ENCODE results near the gene CYP3A5. TPM values are rescaled to one million over a fixed set of nuclear protein-coding genes. Genes with fewer than 3 reads are reported as not detected.

Gene CYP3A5
- total and polyA plus RNA-seq, 2 of the 13 experiments (the other 11 are each of a cell fraction or from before 2014, with no cell fraction given): 5.7 to 9.3 TPM

- TF ChIP-seq CSRNP2 (CRISPR knock-in tag; conservative IDR thresholded peaks at IDR 0.05; ENCODE audit: low read depth): no peak
- 0 out of 2 replicates have a peak, but pooled peaks have one; percentile 55 for TF ChIP-seq MAFG (CRISPR knock-in tag; IDR thresholded peaks at IDR 0.05)
- TF ChIP-seq HOXA5 (CRISPR knock-in tag; IDR thresholded peaks at IDR 0.05): 0 out of 2 replicates have a peak, but pooled peaks have one; percentile 30
- no peak for TF ChIP-seq GMEB2 (CRISPR knock-in tag; IDR thresholded peaks at IDR 0.05; ENCODE audit: low read depth)
- peak; percentile 58; the same call in 1 of the 2 replicates for TF ChIP-seq MIXL1 (CRISPR knock-in tag; IDR thresholded peaks at IDR 0.05)
Measured at GRCh38 chr7:99631295-99632109, 48.3 kb downstream of the CYP3A5 start (continued).

- ChIA-PET POLR2A (interaction anchor here (1.3 to 3.7 kb wide), 3 partner anchors 13 to 129 kb away, joined by 3 to 35 read pairs (median 16); partner anchors contain the start of gene ZSCAN25), CTCF (ENCODE audit: low intra/inter-chr PET ratio, low total read pairs) (no interaction called here)
- no peak for TF ChIP-seq ZKSCAN8 (CRISPR knock-in tag; IDR thresholded peaks at IDR 0.05; ENCODE audit: borderline replicate concordance)
- no peak for TF ChIP-seq ATF5 (CRISPR knock-in tag; IDR thresholded peaks at IDR 0.05; ENCODE audit: low read depth)
- TF ChIP-seq AGO2 (optimal IDR thresholded peaks at IDR 0.05; ENCODE audit: low read depth, low read length): peak; percentile 37
- no peak for TF ChIP-seq ZNF879 (CRISPR knock-in tag; IDR thresholded peaks at IDR 0.05)
- TF ChIP-seq NFE2L1 (CRISPR knock-in tag; IDR thresholded peaks at IDR 0.05; ENCODE audit: borderline replicate concordance): no peak
- no peak for TF ChIP-seq ZNF232 (CRISPR knock-in tag; IDR thresholded peaks at IDR 0.05; ENCODE audit: borderline replicate concordance)
- no peak for TF ChIP-seq ZNF282 (IDR thresholded peaks at IDR 0.05; ENCODE audit: partially characterized antibody)
- no peak for TF ChIP-seq TCF7 (IDR thresholded peaks at IDR 0.05; ENCODE audit: low read depth)
- no peak for TF ChIP-seq ATF7-NPFF (CRISPR knock-in tag; IDR thresholded peaks at IDR 0.05; ENCODE audit: low read depth)
- TF ChIP-seq RBFOX2 (IDR thresholded peaks at IDR 0.05; ENCODE audit: low read depth, low read length): peak; percentile 36; the same call in 1 of the 2 replicates
- no peak for TF ChIP-seq MIXL1 (CRISPR knock-in tag; IDR thresholded peaks at IDR 0.05)
- TF ChIP-seq ZBTB37 (CRISPR knock-in tag; IDR thresholded peaks at IDR 0.05): no peak
- 100% methylated on average over 11 of the region's 20 CpGs for WGBS (ENCODE audit: low lambda C conversion rate)
- Histone ChIP-seq H3K4me2 (ENCODE audit: low read depth, low read length) (no peak overlapping the region), H3K4me1 (ENCODE audit: insufficient read depth, low read length) (peaks cover 24% of the 10 kb centered on the region), H3K4me3 (replicated peaks in 1 of 3; ENCODE audit: insufficient read depth in 1 of 3, low read depth in 2 of 3, low read length in 3 of 3) (no peak overlapping the region), H3K79me2 (ENCODE audit: insufficient read depth, low read length) (no peaks in the 10 kb centered on the region), H3K27ac (ENCODE audit: extremely low read length, insufficient read depth, low read length) (no peak overlapping the region), H2AFZ (ENCODE audit: low read length) (no peak overlapping the region), H3K36me3 (replicated peaks in 1 of 2; ENCODE audit: control insufficient read depth in 1 of 2, insufficient read depth in 2 of 2, low read length in 2 of 2) (peaks cover 27 to 68% of the 10 kb centered on the region in 2 experiments), H3K9me3 (ENCODE audit: low read length) (no peaks in the 10 kb centered on the region), H3K9ac (ENCODE audit: insufficient read depth, low read depth, low read length) (no peak overlapping the region), H3K27me3 (ENCODE audit: control insufficient read depth in 1 of 2, insufficient read depth in 2 of 2, low read length in 2 of 2) (no peaks in the 10 kb centered on the region), H4K20me1 (ENCODE audit: insufficient read depth, low read length) (no peaks in the 10 kb centered on the region)
- no peak for DNase-seq (ENCODE audit: low spot score)
- intact Hi-C loops (cut with micrococcal nuclease; ENCODE audit: unreplicated experiment) (loop anchor here (2.0 to 10.0 kb wide), 4 partner anchors 63 to 285 kb away; partner anchors contain the start of gene TRIM4), in situ Hi-C loops (cut with HindIII; ENCODE audit: extremely low pct_ligation_motif_present, low pct_unique_long_range_greater_than_20kb) (loop anchor here (10.0 kb wide), 1 partner anchor 275 kb away; no protein-coding TSS in a partner anchor)
- BruUV-seq (replicated peaks): no TSS peak
- ATAC-seq: no peak; the same call in 2 of the 3 replicates
- no peak for FAIRE-seq
Measured at GRCh38 chr7:99629643-99630042, 50.2 kb downstream of the CYP3A5 start.

All from HepG2 (cell line).